ENCODE measurements around the gene PSMB11.

DNA sequence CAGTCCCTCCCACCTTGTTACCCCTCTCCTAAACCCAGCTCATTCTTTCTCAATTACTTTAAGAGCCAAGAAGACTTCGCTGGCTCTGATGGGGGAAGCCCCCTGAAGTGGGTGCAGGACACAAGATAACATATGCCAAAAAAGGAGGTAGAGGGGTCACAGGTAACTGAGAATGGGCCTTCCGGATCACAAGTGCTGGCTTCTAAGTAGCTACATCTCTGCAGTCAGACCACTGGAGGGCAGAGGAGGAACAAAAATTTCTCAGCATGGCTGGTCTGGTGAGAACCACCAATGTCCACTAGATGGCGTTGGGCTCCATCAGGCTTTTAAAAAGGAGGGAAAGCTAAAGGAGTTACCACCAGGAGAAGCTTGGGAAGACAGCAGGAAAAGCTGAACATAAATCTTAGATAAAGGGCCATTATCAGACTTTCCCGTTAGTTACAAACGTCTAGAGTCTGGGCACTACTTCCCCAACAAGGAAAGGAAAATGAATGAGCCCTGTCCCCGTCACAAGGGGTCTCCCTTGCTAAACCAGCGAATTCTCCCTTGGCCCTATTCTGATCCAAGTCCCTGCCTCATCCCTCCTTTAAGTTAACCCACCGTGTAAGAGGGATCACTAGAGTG, 26.9 kb downstream of the PSMB11 start:
- TF ChIP-seq, protein P1, sequence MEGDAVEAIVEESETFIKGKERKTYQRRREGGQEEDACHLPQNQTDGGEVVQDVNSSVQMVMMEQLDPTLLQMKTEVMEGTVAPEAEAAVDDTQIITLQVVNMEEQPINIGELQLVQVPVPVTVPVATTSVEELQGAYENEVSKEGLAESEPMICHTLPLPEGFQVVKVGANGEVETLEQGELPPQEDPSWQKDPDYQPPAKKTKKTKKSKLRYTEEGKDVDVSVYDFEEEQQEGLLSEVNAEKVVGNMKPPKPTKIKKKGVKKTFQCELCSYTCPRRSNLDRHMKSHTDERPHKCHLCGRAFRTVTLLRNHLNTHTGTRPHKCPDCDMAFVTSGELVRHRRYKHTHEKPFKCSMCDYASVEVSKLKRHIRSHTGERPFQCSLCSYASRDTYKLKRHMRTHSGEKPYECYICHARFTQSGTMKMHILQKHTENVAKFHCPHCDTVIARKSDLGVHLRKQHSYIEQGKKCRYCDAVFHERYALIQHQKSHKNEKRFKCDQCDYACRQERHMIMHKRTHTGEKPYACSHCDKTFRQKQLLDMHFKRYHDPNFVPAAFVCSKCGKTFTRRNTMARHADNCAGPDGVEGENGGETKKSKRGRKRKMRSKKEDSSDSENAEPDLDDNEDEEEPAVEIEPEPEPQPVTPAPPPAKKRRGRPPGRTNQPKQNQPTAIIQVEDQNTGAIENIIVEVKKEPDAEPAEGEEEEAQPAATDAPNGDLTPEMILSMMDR (conservative IDR thresholded peaks at IDR 0.05) = peak; percentile 98
- TF ChIP-seq ZFX (IDR thresholded peaks at IDR 0.05) = no peak

Measured in C4-2B (cell line).